ENCODE data around the gene TNK2. TPM values are rescaled to one million over a fixed set of nuclear protein-coding genes. Genes with fewer than 3 reads are reported as not detected.
A peak's percentile ranks its signal among the peaks of the same experiment; 100 is the strongest.

The TNK2 gene
- total and polyA plus RNA-seq, 2 of the 8 experiments (the other 6 are each of a cell fraction or from before 2014, with no cell fraction given), result 10.4 to 33.9 TPM

GRCh38 chr3:195885036-195885891, 23.1 kb downstream of the TNK2 start:
- 93% methylated on average over 19 of the region's 25 CpGs; no CpG with 5 or more reads in 1 of the 2 experiments for WGBS, 2 experiments (ENCODE audit: extremely low coverage in 1 of 2, insufficient coverage in 1 of 2, insufficient read length in 1 of 2, insufficient replicate concordance in 2 of 2, low coverage in 1 of 2, low lambda C conversion rate in 2 of 2, missing lambda C conversion rate in 1 of 2)
- H3K36me3 ChIP-seq (ENCODE audit: control insufficient read depth in 2 of 4, insufficient read depth in 4 of 4, low read length in 3 of 4), result peaks cover 0 to 5% (median 0%) of the 10 kb centered on the region in 4 experiments; a peak in 3 of 8 replicates
- no peak overlapping the region for H3K27ac ChIP-seq (ENCODE audit: low read depth, low read length)
- no peak overlapping the region for H2BK15ac ChIP-seq (ENCODE audit: low read length)
- POLR2A ChIA-PET (ENCODE audit: partially characterized antibody), result no interaction called here
- peak overlapping the region in 1 of 4 experiments; percentile 2; a peak in 1 of 7 replicates for H3K9ac ChIP-seq (replicated peaks in 1 of 4; ENCODE audit: extremely low read depth in 1 of 4, low read depth in 3 of 4, low read length in 3 of 4)
- H3K9me3 ChIP-seq (ENCODE audit: insufficient read depth in 2 of 2, low read depth in 1 of 2, low read length in 1 of 2), result no peaks in the 10 kb centered on the region; a peak in 1 of 4 replicates
- no peaks in the 10 kb centered on the region for H3K79me2 ChIP-seq (ENCODE audit: control insufficient read depth in 1 of 2, insufficient read depth in 2 of 2, low read length in 2 of 2)
- no peak overlapping the region for H2BK12ac ChIP-seq (ENCODE audit: low read depth, low read length)
- no peak overlapping the region; the same call in 1 of the 2 replicates for H3K18ac ChIP-seq (ENCODE audit: extremely low read depth, low read length)
- H4K5ac ChIP-seq (ENCODE audit: insufficient read length, low read depth, low read length), result no peak overlapping the region
- H3K4me2 ChIP-seq (ENCODE audit: insufficient read depth in 1 of 2, low read depth in 2 of 2, low read length in 2 of 2), result no peak overlapping the region
- no peaks in the 10 kb centered on the region for H3K23me2 ChIP-seq (ENCODE audit: low read depth, low read length)
- H3K23ac ChIP-seq (ENCODE audit: insufficient read length), result no peak overlapping the region
- no peak overlapping the region for H2BK120ac ChIP-seq (replicated peaks; ENCODE audit: low read depth, low read length)
- H2AK5ac ChIP-seq (ENCODE audit: low read depth, low read length), result no peak overlapping the region
- H3K14ac ChIP-seq (ENCODE audit: insufficient read length), result no peak overlapping the region
- no peak overlapping the region for H3K4me3 ChIP-seq (ENCODE audit: extremely low read depth in 1 of 4, insufficient read depth in 2 of 4, low read depth in 3 of 4, low read length in 4 of 4)
- no peak overlapping the region for H2BK20ac ChIP-seq (ENCODE audit: low read length)
- H4K20me1 ChIP-seq (replicated peaks in 1 of 2; ENCODE audit: control insufficient read depth in 1 of 2, insufficient read depth in 2 of 2, low read length in 2 of 2), result peaks cover 3 to 11% of the 10 kb centered on the region in 2 experiments
- no peak overlapping the region for H3K4ac ChIP-seq (replicated peaks; ENCODE audit: insufficient read length, low read depth, low read length)
- CTCF ChIA-PET (ENCODE audit: partially characterized antibody), result interaction anchor here (0.7 to 23.1 kb wide), 6 partner anchors 8 to 50 kb away, joined by 3 to 499 read pairs (median 3); no protein-coding TSS in a partner anchor
- no peak overlapping the region for H4K91ac ChIP-seq (replicated peaks; ENCODE audit: insufficient read length, low read length)
- TF ChIP-seq ASH2L (IDR thresholded peaks at IDR 0.05; ENCODE audit: low read length) (no peak), ATF3 (IDR thresholded peaks at IDR 0.05; ENCODE audit: insufficient read depth, low read depth, low read length) (no peak), SIRT6 (IDR thresholded peaks at IDR 0.05; ENCODE audit: low read length) (no peak), GABPA (IDR thresholded peaks at IDR 0.05; ENCODE audit: borderline replicate concordance, insufficient read depth, low read length) (no peak), EZH2 (IDR thresholded peaks at IDR 0.05; ENCODE audit: low read depth, low read length, severe bottlenecking) (no peak), POLR2AphosphoS5 (IDR thresholded peaks at IDR 0.05; ENCODE audit: low read depth, low read length) (no peak)
- peak overlapping the region; percentile 52; the same call in 1 of the 2 replicates for H2BK5ac ChIP-seq (ENCODE audit: low read depth, low read length)
- H3K27me3 ChIP-seq (replicated peaks in 1 of 4; ENCODE audit: control insufficient read depth in 3 of 4, extremely low read depth in 1 of 4, insufficient read depth in 3 of 4, low read length in 3 of 4), result no peaks in the 10 kb centered on the region
- DNase-seq (ENCODE audit: low read depth in 1 of 2, low spot score in 2 of 2) (no peak), FAIRE-seq (no peak)
- H2AFZ ChIP-seq (ENCODE audit: low read length), result no peak overlapping the region
- H3K4me1 ChIP-seq (replicated peaks in 1 of 4; ENCODE audit: control insufficient read depth in 3 of 4, insufficient read depth in 4 of 4, low read length in 3 of 4), result peaks cover 1 to 20% (median 8%) of the 10 kb centered on the region in 4 experiments; a peak in 6 of 7 replicates
- H3K79me1 ChIP-seq (ENCODE audit: low read depth, low read length), result peaks cover 3% of the 10 kb centered on the region
- no peak overlapping the region for H3K56ac ChIP-seq (replicated peaks; ENCODE audit: insufficient read length, low read depth, low read length)
- peak overlapping the region; percentile 14 for H4K8ac ChIP-seq (ENCODE audit: extremely low read depth, insufficient read depth, low read length)
